Stomach smooth muscle (tissue), 2 donors: ENCODE measurements around the gene ZSCAN16.
A peak's percentile ranks its signal among the peaks of the same experiment; 100 is the strongest.

Source experiments
- H3K27ac ChIP-seq: one replicate; pipeline ENCODE4 v1.7.0; 2013; ENCODE audit warnings: mild to moderate bottlenecking, low read length, inconsistent platforms
- H3K27me3 ChIP-seq, 2 donors: one replicate each; pipeline ENCODE4 v1.7.0; 2013; ENCODE audit warnings: low read length in 2 of 2; ENCODE audit not compliant: insufficient read depth in 2 of 2, control insufficient read depth in 1 of 2
- H3K36me3 ChIP-seq, 2 donors: one replicate each; pipeline ENCODE4 v1.7.0; 2013; ENCODE audit warnings: low read length in 2 of 2; ENCODE audit not compliant: control insufficient read depth in 2 of 2, insufficient read depth in 2 of 2
- H3K4me1 ChIP-seq: one replicate; pipeline ENCODE4 v1.7.0; 2013; ENCODE audit warnings: low read length; ENCODE audit not compliant: control insufficient read depth, insufficient read depth
- H3K4me3 ChIP-seq, 2 donors: one replicate each; pipeline ENCODE4 v1.7.0; 2013; ENCODE audit warnings: low read length in 2 of 2
- H3K9ac ChIP-seq, 2 donors: one replicate each; pipeline ENCODE4 v1.7.0; 2013; ENCODE audit warnings: low read length in 2 of 2, mild to moderate bottlenecking in 1 of 2
- H3K9me3 ChIP-seq, 2 donors: one replicate each; pipeline ENCODE4 v1.7.0; 2013; ENCODE audit warnings: low read length in 2 of 2; ENCODE audit not compliant: control insufficient read depth in 2 of 2
- donor health status: healthy.
- donor health status: Pancreatic carcinoma.

Gene ZSCAN16

GRCh38 chr6:28152531-28152930 is 28.1 kb downstream of the ZSCAN16 start:
- Histone ChIP-seq H3K36me3 (peaks cover 54 to 86% of the 10 kb centered on the region in 2 donors), H3K27me3 (no peaks in the 10 kb centered on the region), H3K4me3 (no peak overlapping the region), H3K4me1 (no peaks in the 10 kb centered on the region), H3K9me3 (no peaks in the 10 kb centered on the region), H3K27ac (no peak overlapping the region), H3K9ac (no peak overlapping the region)

- Histone ChIP-seq H3K27me3 (no peaks in the 10 kb centered on the region), H3K4me3 (no peak overlapping the region), H3K9ac (no peak overlapping the region), H3K9me3 (no peaks in the 10 kb centered on the region), H3K36me3 (peaks cover 49 to 77% of the 10 kb centered on the region in 2 donors), H3K27ac (no peak overlapping the region), H3K4me1 (no peaks in the 10 kb centered on the region)
These were observed 29.1 kb downstream of the ZSCAN16 start for GRCh38 chr6:28153546-28153945.

GRCh38 chr6:28154357-28154756 is 29.9 kb downstream of the ZSCAN16 start:
- no peaks in the 10 kb centered on the region for H3K27me3 ChIP-seq
- peaks cover 47 to 69% of the 10 kb centered on the region in 2 donors for H3K36me3 ChIP-seq
- H3K4me3 ChIP-seq: no peak overlapping the region

DNA sequence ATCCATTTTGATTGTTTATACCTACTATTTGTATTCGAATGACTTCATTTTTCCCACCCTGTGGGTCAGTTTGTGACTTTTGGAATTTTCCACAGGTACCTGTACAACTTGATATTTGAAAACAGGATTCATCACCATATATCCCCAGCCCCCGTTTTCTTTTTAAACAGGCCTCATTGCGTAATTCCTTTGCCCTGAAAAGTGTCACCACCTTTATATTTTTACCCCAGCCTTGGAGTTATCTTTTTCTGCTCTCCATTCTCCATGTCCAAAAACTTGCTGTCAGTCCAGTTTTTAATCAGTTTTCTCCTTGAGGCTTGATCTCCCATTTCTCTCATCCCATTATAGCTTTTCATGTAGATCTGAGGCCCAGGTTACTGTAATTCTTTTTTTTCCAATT is 33.9 kb downstream of the ZSCAN16 start:
- Histone ChIP-seq H3K4me3 (no peak overlapping the region), H3K4me1 (peaks cover 11% of the 10 kb centered on the region), H3K9me3 (no peaks in the 10 kb centered on the region), H3K36me3 (peaks cover 20 to 41% of the 10 kb centered on the region in 2 donors), H3K9ac (no peak overlapping the region), H3K27me3 (no peaks in the 10 kb centered on the region), H3K27ac (no peak overlapping the region)

More at GRCh38 chr6:28154357-28154756, 29.9 kb downstream of the ZSCAN16 start:
- H3K4me1 ChIP-seq: no peaks in the 10 kb centered on the region
- H3K9ac ChIP-seq: no peak overlapping the region
- no peak overlapping the region for H3K27ac ChIP-seq
- H3K9me3 ChIP-seq: no peaks in the 10 kb centered on the region

GRCh38 chr6:28159029-28159607 is 34.7 kb downstream of the ZSCAN16 start:
- Histone ChIP-seq H3K27ac (no peak overlapping the region), H3K27me3 (no peaks in the 10 kb centered on the region), H3K4me3 (no peak overlapping the region), H3K9ac (no peak overlapping the region), H3K9me3 (no peaks in the 10 kb centered on the region), H3K4me1 (peaks cover 11% of the 10 kb centered on the region), H3K36me3 (peaks cover 12 to 33% of the 10 kb centered on the region in 2 donors)

- Histone ChIP-seq H3K9me3 (no peaks in the 10 kb centered on the region), H3K9ac (no peak overlapping the region), H3K36me3 (peaks cover 5 to 21% of the 10 kb centered on the region in 2 donors), H3K4me1 (peaks cover 11% of the 10 kb centered on the region), H3K27ac (no peak overlapping the region), H3K27me3 (no peaks in the 10 kb centered on the region), H3K4me3 (no peak overlapping the region)
These were observed 35.8 kb downstream of the ZSCAN16 start for GRCh38 chr6:28160233-28160632.

GRCh38 chr6:28161410-28162079 is 37.1 kb downstream of the ZSCAN16 start:
- peaks cover 5 to 10% of the 10 kb centered on the region in 2 donors for H3K36me3 ChIP-seq
- H3K9me3 ChIP-seq: no peaks in the 10 kb centered on the region
- peak overlapping the region; percentile 87 to 92 for H3K4me3 ChIP-seq
- peak overlapping the region; percentile 52 to 63 for H3K9ac ChIP-seq
- no peaks in the 10 kb centered on the region for H3K27me3 ChIP-seq
- H3K27ac ChIP-seq: no peak overlapping the region
- peaks cover 11% of the 10 kb centered on the region for H3K4me1 ChIP-seq

- no peak overlapping the region for H3K4me3 ChIP-seq
- peaks cover 11% of the 10 kb centered on the region for H3K4me1 ChIP-seq
- H3K27ac ChIP-seq: no peak overlapping the region
- H3K27me3 ChIP-seq: no peaks in the 10 kb centered on the region
- no peak overlapping the region for H3K9ac ChIP-seq
- H3K9me3 ChIP-seq: no peaks in the 10 kb centered on the region
- H3K36me3 ChIP-seq: peaks cover 0 to 3% of the 10 kb centered on the region in 2 donors
These were observed 41.2 kb downstream of the ZSCAN16 start for GRCh38 chr6:28165563-28165962.

GRCh38 chr6:28167068-28167467 is 42.7 kb downstream of the ZSCAN16 start:
- Histone ChIP-seq H3K27ac (no peak overlapping the region), H3K36me3 (peaks cover 0 to 5% of the 10 kb centered on the region in 2 donors), H3K9me3 (no peaks in the 10 kb centered on the region), H3K27me3 (no peaks in the 10 kb centered on the region), H3K9ac (no peak overlapping the region), H3K4me1 (peaks cover 4% of the 10 kb centered on the region), H3K4me3 (no peak overlapping the region)

GRCh38 chr6:28167926-28168325 is 43.5 kb downstream of the ZSCAN16 start:
- Histone ChIP-seq H3K9me3 (no peaks in the 10 kb centered on the region), H3K36me3 (peaks cover 0 to 5% of the 10 kb centered on the region in 2 donors), H3K27ac (no peak overlapping the region), H3K9ac (no peak overlapping the region), H3K27me3 (no peaks in the 10 kb centered on the region), H3K4me1 (no peaks in the 10 kb centered on the region), H3K4me3 (no peak overlapping the region)

- Histone ChIP-seq H3K36me3 (peaks cover 0 to 5% of the 10 kb centered on the region in 2 donors), H3K27me3 (no peaks in the 10 kb centered on the region), H3K4me3 (no peak overlapping the region), H3K4me1 (no peaks in the 10 kb centered on the region), H3K27ac (no peak overlapping the region), H3K9me3 (no peaks in the 10 kb centered on the region), H3K9ac (no peak overlapping the region)
These were observed 46.9 kb downstream of the ZSCAN16 start for GRCh38 chr6:28171271-28171670.
